ENCODE results near the gene CUL4A.
A peak's percentile ranks its signal among the peaks of the same experiment; 100 is the strongest.

CUL4A gene

DNA sequence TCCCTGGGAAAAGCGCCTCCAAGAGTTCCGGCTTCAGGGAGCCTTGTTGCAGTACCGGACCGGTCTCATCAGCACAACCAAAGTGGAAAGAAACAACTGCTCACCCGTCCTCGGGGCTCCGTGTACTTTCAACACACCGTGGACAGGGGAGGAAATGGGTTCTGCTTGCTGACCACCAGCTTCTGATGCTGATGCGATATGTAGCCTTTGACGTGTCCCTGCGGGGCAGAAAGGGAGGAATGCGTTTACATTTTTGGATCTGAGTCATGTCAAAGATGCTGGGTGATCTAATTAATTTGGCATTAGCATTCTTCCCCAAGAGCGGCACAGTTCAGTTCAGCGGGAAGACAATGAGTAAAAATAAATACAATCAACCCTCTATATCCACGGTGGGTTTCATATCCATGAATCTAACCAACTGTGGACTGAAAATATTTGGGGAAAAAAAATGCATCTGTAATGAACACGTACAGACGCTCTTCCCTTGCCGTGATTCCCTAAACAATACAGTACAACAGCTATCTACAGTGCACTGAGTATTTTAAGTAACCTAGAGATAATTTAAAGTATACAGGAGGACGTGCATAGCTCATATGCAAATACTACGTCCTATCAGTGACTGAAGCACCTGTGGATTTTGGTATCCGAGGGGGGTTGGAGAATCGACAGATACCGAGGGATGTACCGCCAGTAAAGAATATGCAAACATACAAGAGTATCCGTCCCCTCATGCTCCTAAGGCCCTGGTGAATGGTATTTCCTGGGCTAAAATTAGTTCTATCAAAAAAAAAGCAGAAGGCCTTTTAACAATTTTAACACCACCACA lies 31.1 kb upstream of the CUL4A start (continued):
- TF ChIP-seq ZNF266 (tag by site-specific recombination; IDR thresholded peaks at IDR 0.05; ENCODE audit: low read depth) (no peak), ZNF501 (tag by site-specific recombination; IDR thresholded peaks at IDR 0.05) (no peak), ZNF658 (tag by site-specific recombination; IDR thresholded peaks at IDR 0.05) (no peak), MZF1 (tag by site-specific recombination; IDR thresholded peaks at IDR 0.05; ENCODE audit: borderline replicate concordance) (no peak), ZXDB (tag by site-specific recombination; IDR thresholded peaks at IDR 0.05) (no peak)
- TF ChIP-seq, protein P1, sequence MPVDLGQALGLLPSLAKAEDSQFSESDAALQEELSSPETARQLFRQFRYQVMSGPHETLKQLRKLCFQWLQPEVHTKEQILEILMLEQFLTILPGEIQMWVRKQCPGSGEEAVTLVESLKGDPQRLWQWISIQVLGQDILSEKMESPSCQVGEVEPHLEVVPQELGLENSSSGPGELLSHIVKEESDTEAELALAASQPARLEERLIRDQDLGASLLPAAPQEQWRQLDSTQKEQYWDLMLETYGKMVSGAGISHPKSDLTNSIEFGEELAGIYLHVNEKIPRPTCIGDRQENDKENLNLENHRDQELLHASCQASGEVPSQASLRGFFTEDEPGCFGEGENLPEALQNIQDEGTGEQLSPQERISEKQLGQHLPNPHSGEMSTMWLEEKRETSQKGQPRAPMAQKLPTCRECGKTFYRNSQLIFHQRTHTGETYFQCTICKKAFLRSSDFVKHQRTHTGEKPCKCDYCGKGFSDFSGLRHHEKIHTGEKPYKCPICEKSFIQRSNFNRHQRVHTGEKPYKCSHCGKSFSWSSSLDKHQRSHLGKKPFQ (tag by site-specific recombination; IDR thresholded peaks at IDR 0.05) = no peak

DNA sequence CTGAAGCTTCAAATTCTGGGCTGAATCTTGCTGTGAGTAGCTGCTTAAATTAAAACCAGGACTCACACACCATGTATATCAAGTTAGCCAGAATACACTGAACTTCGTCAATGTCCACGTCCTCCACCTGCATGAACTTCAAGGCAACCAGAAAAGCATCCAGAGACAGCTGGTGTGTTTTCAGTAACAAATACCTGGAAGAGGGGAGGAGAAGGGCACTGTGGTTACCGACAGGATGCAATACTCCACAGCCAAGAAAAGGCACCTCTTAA lies 30.6 kb upstream of the CUL4A start:
- H3K4me3 ChIP-seq (ENCODE audit: low read depth, low read length) = no peak overlapping the region
- no peaks in the 10 kb centered on the region for H3K9me3 ChIP-seq (ENCODE audit: control insufficient read depth, insufficient read depth, low read depth, low read length)
- H3K4me1 ChIP-seq (ENCODE audit: control insufficient read depth, insufficient read depth, low read length) = no peaks in the 10 kb centered on the region
- TF ChIP-seq ZNF174 (tag by site-specific recombination; IDR thresholded peaks at IDR 0.05) = no peak
- TF ChIP-seq ZNF626 (tag by site-specific recombination; IDR thresholded peaks at IDR 0.05) = no peak
- H3K36me3 ChIP-seq (ENCODE audit: control insufficient read depth in 2 of 2, insufficient read depth in 1 of 2, low read length in 2 of 2) = peaks cover 4 to 80% of the 10 kb centered on the region in 2 experiments; a peak in 2 of 3 replicates
- ChIA-PET POLR2A (no interaction called here), CTCF (interaction anchor here (0.6 to 0.9 kb wide), 2 partner anchors 18 to 41 kb away, joined by 4 to 5 read pairs; no protein-coding TSS in a partner anchor)
- no peak overlapping the region for H3K27ac ChIP-seq (ENCODE audit: extremely low read depth, low read depth, low read length)

DNA sequence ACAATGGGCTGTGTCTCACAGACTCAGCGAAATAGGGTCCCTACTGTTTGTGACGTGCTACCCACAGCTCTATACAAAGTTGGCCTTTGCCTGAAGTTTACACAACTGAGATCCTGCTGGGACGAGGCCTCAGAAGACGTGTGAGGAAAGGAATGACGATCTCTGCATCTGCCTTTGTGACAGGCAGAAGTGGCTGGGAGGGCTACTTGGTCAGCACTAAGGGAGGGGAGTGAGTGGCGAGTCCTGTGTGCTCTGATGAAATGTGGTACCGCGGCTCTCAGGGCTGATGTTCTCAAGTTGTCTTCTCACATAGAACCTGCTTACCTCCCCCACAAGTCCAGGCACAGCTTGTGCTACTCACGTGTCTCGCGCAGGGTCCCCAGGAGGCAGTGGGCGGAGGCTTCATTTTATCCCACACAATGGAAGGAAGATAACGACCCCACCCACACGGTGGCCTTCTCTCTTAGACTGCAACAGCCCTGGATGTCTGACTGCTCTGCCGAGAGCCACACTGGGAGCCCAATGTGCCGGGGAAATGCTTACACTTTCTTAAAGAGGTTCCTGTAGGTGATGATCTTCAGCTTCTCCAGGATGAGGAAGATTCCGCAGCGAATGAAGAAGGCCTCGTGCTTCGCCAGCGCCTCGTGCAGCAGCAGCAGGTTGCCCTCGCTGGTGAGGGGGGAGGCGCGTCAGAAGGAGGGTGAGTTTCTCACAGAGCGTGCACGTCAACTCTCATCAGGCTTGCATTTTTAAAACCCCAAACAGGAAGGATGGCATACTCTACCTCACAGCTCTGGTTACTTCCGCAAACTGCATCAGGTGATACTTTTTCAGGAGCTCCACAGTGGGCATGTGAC lies 29.8 kb upstream of the CUL4A start:
- H3K9me3 ChIP-seq (ENCODE audit: control insufficient read depth, insufficient read depth, low read depth, low read length) = no peaks in the 10 kb centered on the region
- POLR2A ChIA-PET = no interaction called here
- TF ChIP-seq ZNF350 (tag by site-specific recombination; IDR thresholded peaks at IDR 0.05) = no peak
- TF ChIP-seq ZSCAN16 (tag by site-specific recombination; IDR thresholded peaks at IDR 0.05) = no peak
- peak; percentile 92 for TF ChIP-seq ZFHX2 (tag by site-specific recombination; conservative IDR thresholded peaks at IDR 0.05)
- TF ChIP-seq ZIC2 (tag by site-specific recombination; IDR thresholded peaks at IDR 0.05) = peak; percentile 64
- peak; percentile 92 for TF ChIP-seq EGR2 (tag by site-specific recombination; IDR thresholded peaks at IDR 0.05; ENCODE audit: low read depth)
- no peak overlapping the region for H3K27ac ChIP-seq (ENCODE audit: extremely low read depth, low read depth, low read length)
- CTCF ChIA-PET = interaction anchor here (0.6 to 0.9 kb wide), 3 partner anchors 14 to 41 kb away, joined by 3 to 5 read pairs (median 4); no protein-coding TSS in a partner anchor
- H3K4me3 ChIP-seq (ENCODE audit: low read depth, low read length) = no peak overlapping the region
- H3K36me3 ChIP-seq (ENCODE audit: control insufficient read depth in 2 of 2, insufficient read depth in 1 of 2, low read length in 2 of 2) = peaks cover 4 to 82% of the 10 kb centered on the region in 2 experiments; a peak in 2 of 3 replicates
- no peaks in the 10 kb centered on the region for H3K4me1 ChIP-seq (ENCODE audit: control insufficient read depth, insufficient read depth, low read length)

DNA sequence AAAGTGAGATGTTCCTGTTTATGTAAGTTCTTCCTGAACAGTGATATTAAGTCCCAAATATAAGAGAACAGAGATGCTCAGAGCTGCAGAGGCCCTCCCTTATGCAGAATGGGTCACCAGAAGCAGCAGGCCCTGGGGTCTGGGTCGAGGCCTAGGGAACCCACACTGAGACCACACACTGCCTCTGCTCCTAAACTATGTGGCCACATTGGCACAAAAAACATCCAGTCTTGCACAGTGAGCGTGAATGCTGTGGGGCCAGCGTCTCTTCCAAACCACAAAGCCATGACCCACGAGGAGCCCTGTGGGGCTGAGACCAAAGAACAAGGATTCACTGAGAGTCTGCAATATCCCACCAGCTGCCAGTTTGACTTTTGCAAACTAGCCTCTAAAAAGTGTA lies 27.4 kb upstream of the CUL4A start:
- H3K9me3 ChIP-seq (ENCODE audit: control insufficient read depth, insufficient read depth, low read depth, low read length) = no peaks in the 10 kb centered on the region
- no peak overlapping the region for H3K27ac ChIP-seq (ENCODE audit: extremely low read depth, low read depth, low read length)
- H3K4me1 ChIP-seq (ENCODE audit: control insufficient read depth, insufficient read depth, low read length) = no peaks in the 10 kb centered on the region
- peaks cover 4 to 79% of the 10 kb centered on the region in 2 experiments for H3K36me3 ChIP-seq (ENCODE audit: control insufficient read depth in 2 of 2, insufficient read depth in 1 of 2, low read length in 2 of 2)
- CTCF ChIA-PET = interaction anchor here (0.5 kb wide), 1 partner anchor 147 kb away, joined by 3 read pairs; no protein-coding TSS in a partner anchor
- H3K4me3 ChIP-seq (ENCODE audit: low read depth, low read length) = no peak overlapping the region
- POLR2A ChIA-PET = no interaction called here
- TF ChIP-seq, protein P2, sequence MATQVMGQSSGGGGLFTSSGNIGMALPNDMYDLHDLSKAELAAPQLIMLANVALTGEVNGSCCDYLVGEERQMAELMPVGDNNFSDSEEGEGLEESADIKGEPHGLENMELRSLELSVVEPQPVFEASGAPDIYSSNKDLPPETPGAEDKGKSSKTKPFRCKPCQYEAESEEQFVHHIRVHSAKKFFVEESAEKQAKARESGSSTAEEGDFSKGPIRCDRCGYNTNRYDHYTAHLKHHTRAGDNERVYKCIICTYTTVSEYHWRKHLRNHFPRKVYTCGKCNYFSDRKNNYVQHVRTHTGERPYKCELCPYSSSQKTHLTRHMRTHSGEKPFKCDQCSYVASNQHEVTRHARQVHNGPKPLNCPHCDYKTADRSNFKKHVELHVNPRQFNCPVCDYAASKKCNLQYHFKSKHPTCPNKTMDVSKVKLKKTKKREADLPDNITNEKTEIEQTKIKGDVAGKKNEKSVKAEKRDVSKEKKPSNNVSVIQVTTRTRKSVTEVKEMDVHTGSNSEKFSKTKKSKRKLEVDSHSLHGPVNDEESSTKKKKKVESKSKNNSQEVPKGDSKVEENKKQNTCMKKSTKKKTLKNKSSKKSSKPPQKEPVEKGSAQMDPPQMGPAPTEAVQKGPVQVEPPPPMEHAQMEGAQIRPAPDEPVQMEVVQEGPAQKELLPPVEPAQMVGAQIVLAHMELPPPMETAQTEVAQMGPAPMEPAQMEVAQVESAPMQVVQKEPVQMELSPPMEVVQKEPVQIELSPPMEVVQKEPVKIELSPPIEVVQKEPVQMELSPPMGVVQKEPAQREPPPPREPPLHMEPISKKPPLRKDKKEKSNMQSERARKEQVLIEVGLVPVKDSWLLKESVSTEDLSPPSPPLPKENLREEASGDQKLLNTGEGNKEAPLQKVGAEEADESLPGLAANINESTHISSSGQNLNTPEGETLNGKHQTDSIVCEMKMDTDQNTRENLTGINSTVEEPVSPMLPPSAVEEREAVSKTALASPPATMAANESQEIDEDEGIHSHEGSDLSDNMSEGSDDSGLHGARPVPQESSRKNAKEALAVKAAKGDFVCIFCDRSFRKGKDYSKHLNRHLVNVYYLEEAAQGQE (tag by site-specific recombination; IDR thresholded peaks at IDR 0.05) = no peak
- TF ChIP-seq ZBTB1 (tag by site-specific recombination; IDR thresholded peaks at IDR 0.05) = no peak
- TF ChIP-seq ZNF157 (tag by site-specific recombination; IDR thresholded peaks at IDR 0.05) = no peak
- no peak for TF ChIP-seq ZXDB (tag by site-specific recombination; IDR thresholded peaks at IDR 0.05)
- TF ChIP-seq, protein P3, sequence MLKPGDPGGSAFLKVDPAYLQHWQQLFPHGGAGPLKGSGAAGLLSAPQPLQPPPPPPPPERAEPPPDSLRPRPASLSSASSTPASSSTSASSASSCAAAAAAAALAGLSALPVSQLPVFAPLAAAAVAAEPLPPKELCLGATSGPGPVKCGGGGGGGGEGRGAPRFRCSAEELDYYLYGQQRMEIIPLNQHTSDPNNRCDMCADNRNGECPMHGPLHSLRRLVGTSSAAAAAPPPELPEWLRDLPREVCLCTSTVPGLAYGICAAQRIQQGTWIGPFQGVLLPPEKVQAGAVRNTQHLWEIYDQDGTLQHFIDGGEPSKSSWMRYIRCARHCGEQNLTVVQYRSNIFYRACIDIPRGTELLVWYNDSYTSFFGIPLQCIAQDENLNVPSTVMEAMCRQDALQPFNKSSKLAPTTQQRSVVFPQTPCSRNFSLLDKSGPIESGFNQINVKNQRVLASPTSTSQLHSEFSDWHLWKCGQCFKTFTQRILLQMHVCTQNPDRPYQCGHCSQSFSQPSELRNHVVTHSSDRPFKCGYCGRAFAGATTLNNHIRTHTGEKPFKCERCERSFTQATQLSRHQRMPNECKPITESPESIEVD (tag by site-specific recombination; IDR thresholded peaks at IDR 0.05) = no peak
- TF ChIP-seq, protein P4, sequence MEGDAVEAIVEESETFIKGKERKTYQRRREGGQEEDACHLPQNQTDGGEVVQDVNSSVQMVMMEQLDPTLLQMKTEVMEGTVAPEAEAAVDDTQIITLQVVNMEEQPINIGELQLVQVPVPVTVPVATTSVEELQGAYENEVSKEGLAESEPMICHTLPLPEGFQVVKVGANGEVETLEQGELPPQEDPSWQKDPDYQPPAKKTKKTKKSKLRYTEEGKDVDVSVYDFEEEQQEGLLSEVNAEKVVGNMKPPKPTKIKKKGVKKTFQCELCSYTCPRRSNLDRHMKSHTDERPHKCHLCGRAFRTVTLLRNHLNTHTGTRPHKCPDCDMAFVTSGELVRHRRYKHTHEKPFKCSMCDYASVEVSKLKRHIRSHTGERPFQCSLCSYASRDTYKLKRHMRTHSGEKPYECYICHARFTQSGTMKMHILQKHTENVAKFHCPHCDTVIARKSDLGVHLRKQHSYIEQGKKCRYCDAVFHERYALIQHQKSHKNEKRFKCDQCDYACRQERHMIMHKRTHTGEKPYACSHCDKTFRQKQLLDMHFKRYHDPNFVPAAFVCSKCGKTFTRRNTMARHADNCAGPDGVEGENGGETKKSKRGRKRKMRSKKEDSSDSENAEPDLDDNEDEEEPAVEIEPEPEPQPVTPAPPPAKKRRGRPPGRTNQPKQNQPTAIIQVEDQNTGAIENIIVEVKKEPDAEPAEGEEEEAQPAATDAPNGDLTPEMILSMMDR (tag by site-specific recombination; IDR thresholded peaks at IDR 0.05) = no peak
- TF ChIP-seq HOXA7 (CRISPR knock-in tag; IDR thresholded peaks at IDR 0.05; ENCODE audit: borderline replicate concordance) = no peak
